H1 (cell line): ENCODE results near the gene BRD7.

Source experiments
- ASH2L ChIP-seq: fragments of 200-600, 300-600 bp; sonication (generic); IDR thresholded peaks from one replicate; pipeline ENCODE4 v1.7.1; 2017; ENCODE audit warnings: low read length
- ATF2 ChIP-seq: IDR thresholded peaks from 2 replicates; pipeline ENCODE4 v1.6.1; 2012; ENCODE audit warnings: low read length, inconsistent platforms
- CEBPB ChIP-seq: IDR thresholded peaks from 2 replicates; pipeline ENCODE4 v1.6.1; 2012; ENCODE audit warnings: low read depth, low read length
- EP300 ChIP-seq, 2 experiments: IDR thresholded peaks; 1 replicate in 1 of 2; 2 replicates in 1 of 2; pipeline ENCODE4 v1.6.1; 2011 to 2012; ENCODE audit warnings: low read depth in 2 of 2, low read length in 2 of 2, mild to moderate bottlenecking in 2 of 2, borderline replicate concordance in 1 of 2, inconsistent platforms in 1 of 2, moderate library complexity in 1 of 2
- EZH2 ChIP-seq: fragments of 200-600 bp; sonication (generic); IDR thresholded peaks from 2 replicates; pipeline ENCODE4 v1.7.1; 2012; ENCODE audit warnings: low read depth, mild to moderate bottlenecking, moderate library complexity, low read length, inconsistent platforms; ENCODE audit not compliant: severe bottlenecking
- FOSL1 ChIP-seq: IDR thresholded peaks from 2 replicates; pipeline ENCODE4 v1.6.1; 2011; ENCODE audit warnings: mild to moderate bottlenecking, low read depth, low read length, moderate library complexity; ENCODE audit not compliant: insufficient read depth
- GABPA ChIP-seq: IDR thresholded peaks from 2 replicates; pipeline ENCODE4 v1.6.1; 2011; ENCODE audit warnings: mild to moderate bottlenecking, low read length, moderate library complexity, borderline replicate concordance; ENCODE audit not compliant: insufficient read depth
- KDM5A ChIP-seq: fragments of 200-600 bp; IDR thresholded peaks from 2 replicates; pipeline ENCODE4 v1.7.1; 2012; ENCODE audit warnings: mild to moderate bottlenecking, low read length, inconsistent platforms, mixed read lengths
- MAFK ChIP-seq: IDR thresholded peaks from 2 replicates; pipeline ENCODE4 v1.6.1; 2012; ENCODE audit warnings: low read depth, mild to moderate bottlenecking, improper control_type of control experiment, low read length
- NANOG ChIP-seq: IDR thresholded peaks from 2 replicates; pipeline ENCODE4 v1.6.1; 2011; ENCODE audit warnings: low read length, low read depth, mild to moderate bottlenecking, inconsistent platforms; ENCODE audit not compliant: insufficient read depth, poor library complexity, severe bottlenecking
- POLR2A ChIP-seq, 2 experiments: IDR thresholded peaks; 1 replicate in 1 of 2; 2 replicates in 1 of 2; pipeline ENCODE4 v1.6.1; 2011; ENCODE audit warnings: low read depth in 2 of 2, low read length in 2 of 2, mild to moderate bottlenecking in 2 of 2; ENCODE audit errors: control extremely low read depth in 1 of 2
- RXRA ChIP-seq: IDR thresholded peaks from 2 replicates; pipeline ENCODE4 v1.6.1; 2011; ENCODE audit warnings: low read depth, mild to moderate bottlenecking, low read length, moderate library complexity; ENCODE audit not compliant: insufficient read depth
- SP2 ChIP-seq: IDR thresholded peaks from 2 replicates; pipeline ENCODE4 v1.6.1; 2012; ENCODE audit warnings: mild to moderate bottlenecking, low read length, inconsistent platforms
- ZNF274 ChIP-seq: IDR thresholded peaks from 2 replicates; pipeline ENCODE4 v1.7.0; 2012; ENCODE audit warnings: low read length, borderline replicate concordance; ENCODE audit errors: extremely low read depth

DNA sequence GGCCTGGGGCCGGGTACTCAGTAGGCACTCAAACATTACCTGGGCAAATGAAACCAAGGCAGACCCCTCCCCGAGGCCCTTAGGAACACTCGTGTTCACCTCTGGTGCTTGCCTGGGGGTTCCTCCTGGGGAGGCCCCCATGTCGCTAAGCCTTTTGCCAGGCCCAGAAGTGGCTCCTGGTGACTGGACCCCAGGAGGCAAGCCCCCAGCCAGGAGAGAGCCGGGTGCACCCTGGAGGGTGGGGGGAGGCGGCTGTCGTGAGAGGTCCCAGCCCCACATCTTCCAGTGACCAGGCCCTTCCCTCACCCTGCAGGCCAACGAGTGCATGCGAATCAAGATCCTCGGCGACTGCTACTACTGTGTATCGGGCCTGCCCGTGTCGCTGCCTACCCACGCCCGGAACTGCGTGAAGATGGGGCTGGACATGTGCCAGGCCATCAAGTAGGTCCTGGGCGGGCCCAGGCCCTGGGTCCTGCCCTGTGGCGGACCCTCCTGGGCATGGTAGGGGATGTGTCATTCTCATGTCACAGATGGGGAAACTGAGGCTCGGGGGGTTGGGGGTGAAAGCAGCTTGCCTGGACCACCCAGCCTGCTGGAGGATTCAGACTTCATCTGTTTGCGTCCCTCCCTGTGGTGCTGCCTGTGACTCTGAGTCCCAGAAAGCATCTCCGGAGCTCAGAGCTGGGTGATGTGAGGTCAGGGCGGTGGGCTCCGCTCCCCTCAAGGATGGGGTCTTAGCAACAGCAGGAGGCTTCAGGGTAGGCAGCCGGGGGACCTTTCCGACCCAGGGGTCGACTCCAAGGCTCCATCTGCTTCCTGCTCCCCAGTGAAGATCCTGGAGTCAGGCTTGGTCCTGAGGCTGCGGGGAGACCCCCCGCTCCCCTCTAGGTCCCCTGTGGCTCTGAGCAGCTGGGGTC is 69.9 kb downstream of the BRD7 start:
- no peak for TF ChIP-seq GABPA
- TF ChIP-seq ZNF274 = no peak
- TF ChIP-seq MAFK = no peak
- TF ChIP-seq RXRA = no peak
- no peak for TF ChIP-seq EP300 (IDR thresholded peaks at IDR 0.05; ENCODE audit: borderline replicate concordance in 1 of 2, low read depth in 2 of 2, low read length in 2 of 2)
- no peak for TF ChIP-seq ASH2L
- TF ChIP-seq FOSL1 = no peak
- no peak for TF ChIP-seq EZH2
- TF ChIP-seq ATF2 = no peak
- TF ChIP-seq NANOG = no peak
- no peak for TF ChIP-seq KDM5A
- TF ChIP-seq POLR2A (IDR thresholded peaks at IDR 0.05; ENCODE audit: control extremely low read depth in 1 of 2, low read depth in 2 of 2, low read length in 2 of 2) = no peak
- TF ChIP-seq SP2 = no peak
- no peak for TF ChIP-seq CEBPB
